ENCODE results near the gene TMEM150A. TPM values are rescaled to one million over a fixed set of nuclear protein-coding genes. Genes with fewer than 3 reads are reported as not detected.
A peak's percentile ranks its signal among the peaks of the same experiment; 100 is the strongest.

TMEM150A gene
- total and polyA plus RNA-seq, 2 of the 13 experiments (the other 11 are each of a cell fraction or from before 2014, with no cell fraction given), result 30.1 to 70.4 TPM

DNA sequence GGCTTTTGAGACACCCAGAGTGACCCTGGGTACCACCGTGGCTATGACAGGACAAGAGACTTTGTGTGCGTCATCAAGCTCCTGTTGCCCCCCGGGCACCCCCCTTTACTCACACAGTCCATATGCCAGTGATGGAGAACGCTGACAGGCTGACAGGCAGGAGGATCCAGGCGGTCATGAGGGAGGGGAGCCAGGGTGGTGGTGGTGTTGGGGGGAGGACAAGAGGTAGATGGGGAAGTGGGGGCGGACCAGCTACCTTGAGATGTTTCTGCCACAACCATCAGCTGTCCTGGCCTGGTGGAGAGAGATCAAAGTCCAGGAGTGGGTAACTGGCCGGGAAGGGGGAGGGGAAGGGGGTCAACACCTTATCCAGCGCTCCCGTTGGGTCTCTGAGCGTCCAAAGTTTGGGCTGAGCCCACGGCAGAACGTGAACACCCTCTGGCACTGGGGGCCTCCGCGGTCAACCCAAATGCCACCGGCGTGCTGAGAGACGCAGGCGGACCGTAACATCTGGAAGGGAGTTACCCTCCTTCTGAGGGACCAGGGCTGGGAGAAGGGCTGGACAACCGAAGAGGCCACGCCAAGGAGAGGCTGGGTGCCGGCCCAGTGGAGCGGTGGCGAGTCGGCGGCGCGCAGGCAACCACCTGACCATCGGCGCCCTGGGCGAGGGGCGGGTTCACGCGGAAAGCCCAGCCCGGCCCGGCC, 575 bp downstream of the TMEM150A start (continued):
- TF ChIP-seq, protein P1, sequence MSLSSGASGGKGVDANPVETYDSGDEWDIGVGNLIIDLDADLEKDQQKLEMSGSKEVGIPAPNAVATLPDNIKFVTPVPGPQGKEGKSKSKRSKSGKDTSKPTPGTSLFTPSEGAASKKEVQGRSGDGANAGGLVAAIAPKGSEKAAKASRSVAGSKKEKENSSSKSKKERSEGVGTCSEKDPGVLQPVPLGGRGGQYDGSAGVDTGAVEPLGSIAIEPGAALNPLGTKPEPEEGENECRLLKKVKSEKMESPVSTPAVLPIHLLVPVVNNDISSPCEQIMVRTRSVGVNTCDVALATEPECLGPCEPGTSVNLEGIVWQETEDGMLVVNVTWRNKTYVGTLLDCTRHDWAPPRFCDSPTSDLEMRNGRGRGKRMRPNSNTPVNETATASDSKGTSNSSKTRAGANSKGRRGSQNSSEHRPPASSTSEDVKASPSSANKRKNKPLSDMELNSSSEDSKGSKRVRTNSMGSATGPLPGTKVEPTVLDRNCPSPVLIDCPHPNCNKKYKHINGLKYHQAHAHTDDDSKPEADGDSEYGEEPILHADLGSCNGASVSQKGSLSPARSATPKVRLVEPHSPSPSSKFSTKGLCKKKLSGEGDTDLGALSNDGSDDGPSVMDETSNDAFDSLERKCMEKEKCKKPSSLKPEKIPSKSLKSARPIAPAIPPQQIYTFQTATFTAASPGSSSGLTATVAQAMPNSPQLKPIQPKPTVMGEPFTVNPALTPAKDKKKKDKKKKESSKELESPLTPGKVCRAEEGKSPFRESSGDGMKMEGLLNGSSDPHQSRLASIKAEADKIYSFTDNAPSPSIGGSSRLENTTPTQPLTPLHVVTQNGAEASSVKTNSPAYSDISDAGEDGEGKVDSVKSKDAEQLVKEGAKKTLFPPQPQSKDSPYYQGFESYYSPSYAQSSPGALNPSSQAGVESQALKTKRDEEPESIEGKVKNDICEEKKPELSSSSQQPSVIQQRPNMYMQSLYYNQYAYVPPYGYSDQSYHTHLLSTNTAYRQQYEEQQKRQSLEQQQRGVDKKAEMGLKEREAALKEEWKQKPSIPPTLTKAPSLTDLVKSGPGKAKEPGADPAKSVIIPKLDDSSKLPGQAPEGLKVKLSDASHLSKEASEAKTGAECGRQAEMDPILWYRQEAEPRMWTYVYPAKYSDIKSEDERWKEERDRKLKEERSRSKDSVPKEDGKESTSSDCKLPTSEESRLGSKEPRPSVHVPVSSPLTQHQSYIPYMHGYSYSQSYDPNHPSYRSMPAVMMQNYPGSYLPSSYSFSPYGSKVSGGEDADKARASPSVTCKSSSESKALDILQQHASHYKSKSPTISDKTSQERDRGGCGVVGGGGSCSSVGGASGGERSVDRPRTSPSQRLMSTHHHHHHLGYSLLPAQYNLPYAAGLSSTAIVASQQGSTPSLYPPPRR (CRISPR knock-in tag; IDR thresholded peaks at IDR 0.05; ENCODE audit: borderline replicate concordance), result peak; percentile 49
- TF ChIP-seq, protein P2, sequence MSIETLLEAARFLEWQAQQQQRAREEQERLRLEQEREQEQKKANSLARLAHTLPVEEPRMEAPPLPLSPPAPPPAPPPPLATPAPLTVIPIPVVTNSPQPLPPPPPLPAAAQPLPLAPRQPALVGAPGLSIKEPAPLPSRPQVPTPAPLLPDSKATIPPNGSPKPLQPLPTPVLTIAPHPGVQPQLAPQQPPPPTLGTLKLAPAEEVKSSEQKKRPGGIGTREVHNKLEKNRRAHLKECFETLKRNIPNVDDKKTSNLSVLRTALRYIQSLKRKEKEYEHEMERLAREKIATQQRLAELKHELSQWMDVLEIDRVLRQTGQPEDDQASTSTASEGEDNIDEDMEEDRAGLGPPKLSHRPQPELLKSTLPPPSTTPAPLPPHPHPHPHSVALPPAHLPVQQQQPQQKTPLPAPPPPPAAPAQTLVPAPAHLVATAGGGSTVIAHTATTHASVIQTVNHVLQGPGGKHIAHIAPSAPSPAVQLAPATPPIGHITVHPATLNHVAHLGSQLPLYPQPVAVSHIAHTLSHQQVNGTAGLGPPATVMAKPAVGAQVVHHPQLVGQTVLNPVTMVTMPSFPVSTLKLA (IDR thresholded peaks at IDR 0.05), result no peak
- TF ChIP-seq ZNF558 (CRISPR knock-in tag; IDR thresholded peaks at IDR 0.05; ENCODE audit: borderline replicate concordance) (peak; percentile 89), RXRA (CRISPR knock-in tag; IDR thresholded peaks at IDR 0.05) (peak; percentile 55), EZH2 (conservative IDR thresholded peaks at IDR 0.05; ENCODE audit: low read depth, low read length) (no peak), MTA1 (CRISPR knock-in tag; IDR thresholded peaks at IDR 0.05; ENCODE audit: borderline replicate concordance) (peak; percentile 86), ZNF501 (CRISPR knock-in tag; IDR thresholded peaks at IDR 0.05) (no peak; the same call in 1 of the 2 replicates), KLF11 (CRISPR knock-in tag; IDR thresholded peaks at IDR 0.05) (peak; percentile 88), ZMYM2 (CRISPR knock-in tag; IDR thresholded peaks at IDR 0.05) (no peak), ZNF564 (CRISPR knock-in tag; IDR thresholded peaks at IDR 0.05) (no peak), ZNF879 (CRISPR knock-in tag; IDR thresholded peaks at IDR 0.05) (peak; percentile 54; the same call in 1 of the 2 replicates), TOE1 (CRISPR knock-in tag; IDR thresholded peaks at IDR 0.05) (0 out of 2 replicates have a peak, but pooled peaks have one; percentile 58)
- TF ChIP-seq, protein P3, sequence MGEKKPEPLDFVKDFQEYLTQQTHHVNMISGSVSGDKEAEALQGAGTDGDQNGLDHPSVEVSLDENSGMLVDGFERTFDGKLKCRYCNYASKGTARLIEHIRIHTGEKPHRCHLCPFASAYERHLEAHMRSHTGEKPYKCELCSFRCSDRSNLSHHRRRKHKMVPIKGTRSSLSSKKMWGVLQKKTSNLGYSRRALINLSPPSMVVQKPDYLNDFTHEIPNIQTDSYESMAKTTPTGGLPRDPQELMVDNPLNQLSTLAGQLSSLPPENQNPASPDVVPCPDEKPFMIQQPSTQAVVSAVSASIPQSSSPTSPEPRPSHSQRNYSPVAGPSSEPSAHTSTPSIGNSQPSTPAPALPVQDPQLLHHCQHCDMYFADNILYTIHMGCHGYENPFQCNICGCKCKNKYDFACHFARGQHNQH (CRISPR knock-in tag; IDR thresholded peaks at IDR 0.05), result 0 out of 2 replicates have a peak, but pooled peaks have one; percentile 30
- TF ChIP-seq, protein P4, sequence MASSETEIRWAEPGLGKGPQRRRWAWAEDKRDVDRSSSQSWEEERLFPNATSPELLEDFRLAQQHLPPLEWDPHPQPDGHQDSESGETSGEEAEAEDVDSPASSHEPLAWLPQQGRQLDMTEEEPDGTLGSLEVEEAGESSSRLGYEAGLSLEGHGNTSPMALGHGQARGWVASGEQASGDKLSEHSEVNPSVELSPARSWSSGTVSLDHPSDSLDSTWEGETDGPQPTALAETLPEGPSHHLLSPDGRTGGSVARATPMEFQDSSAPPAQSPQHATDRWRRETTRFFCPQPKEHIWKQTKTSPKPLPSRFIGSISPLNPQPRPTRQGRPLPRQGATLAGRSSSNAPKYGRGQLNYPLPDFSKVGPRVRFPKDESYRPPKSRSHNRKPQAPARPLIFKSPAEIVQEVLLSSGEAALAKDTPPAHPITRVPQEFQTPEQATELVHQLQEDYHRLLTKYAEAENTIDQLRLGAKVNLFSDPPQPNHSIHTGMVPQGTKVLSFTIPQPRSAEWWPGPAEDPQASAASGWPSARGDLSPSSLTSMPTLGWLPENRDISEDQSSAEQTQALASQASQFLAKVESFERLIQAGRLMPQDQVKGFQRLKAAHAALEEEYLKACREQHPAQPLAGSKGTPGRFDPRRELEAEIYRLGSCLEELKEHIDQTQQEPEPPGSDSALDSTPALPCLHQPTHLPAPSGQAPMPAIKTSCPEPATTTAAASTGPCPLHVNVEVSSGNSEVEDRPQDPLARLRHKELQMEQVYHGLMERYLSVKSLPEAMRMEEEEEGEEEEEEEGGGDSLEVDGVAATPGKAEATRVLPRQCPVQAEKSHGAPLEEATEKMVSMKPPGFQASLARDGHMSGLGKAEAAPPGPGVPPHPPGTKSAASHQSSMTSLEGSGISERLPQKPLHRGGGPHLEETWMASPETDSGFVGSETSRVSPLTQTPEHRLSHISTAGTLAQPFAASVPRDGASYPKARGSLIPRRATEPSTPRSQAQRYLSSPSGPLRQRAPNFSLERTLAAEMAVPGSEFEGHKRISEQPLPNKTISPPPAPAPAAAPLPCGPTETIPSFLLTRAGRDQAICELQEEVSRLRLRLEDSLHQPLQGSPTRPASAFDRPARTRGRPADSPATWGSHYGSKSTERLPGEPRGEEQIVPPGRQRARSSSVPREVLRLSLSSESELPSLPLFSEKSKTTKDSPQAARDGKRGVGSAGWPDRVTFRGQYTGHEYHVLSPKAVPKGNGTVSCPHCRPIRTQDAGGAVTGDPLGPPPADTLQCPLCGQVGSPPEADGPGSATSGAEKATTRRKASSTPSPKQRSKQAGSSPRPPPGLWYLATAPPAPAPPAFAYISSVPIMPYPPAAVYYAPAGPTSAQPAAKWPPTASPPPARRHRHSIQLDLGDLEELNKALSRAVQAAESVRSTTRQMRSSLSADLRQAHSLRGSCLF (CRISPR knock-in tag; IDR thresholded peaks at IDR 0.05; ENCODE audit: borderline replicate concordance), result no peak
- TF ChIP-seq, protein P5, sequence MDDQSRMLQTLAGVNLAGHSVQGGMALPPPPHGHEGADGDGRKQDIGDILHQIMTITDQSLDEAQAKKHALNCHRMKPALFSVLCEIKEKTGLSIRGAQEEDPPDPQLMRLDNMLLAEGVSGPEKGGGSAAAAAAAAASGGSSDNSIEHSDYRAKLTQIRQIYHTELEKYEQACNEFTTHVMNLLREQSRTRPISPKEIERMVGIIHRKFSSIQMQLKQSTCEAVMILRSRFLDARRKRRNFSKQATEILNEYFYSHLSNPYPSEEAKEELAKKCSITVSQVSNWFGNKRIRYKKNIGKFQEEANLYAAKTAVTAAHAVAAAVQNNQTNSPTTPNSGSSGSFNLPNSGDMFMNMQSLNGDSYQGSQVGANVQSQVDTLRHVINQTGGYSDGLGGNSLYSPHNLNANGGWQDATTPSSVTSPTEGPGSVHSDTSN (CRISPR knock-in tag; IDR thresholded peaks at IDR 0.05; ENCODE audit: borderline replicate concordance), result no peak
